Prostate gland (tissue), 2 donors: ENCODE data around the gene IL17A.

ENCODE experiments used
- POLR2A ChIP-seq: fragments of 450-650 bp; IDR thresholded peaks from one replicate; pipeline ENCODE4 v1.6.1; 2016; ENCODE audit warnings: antibody characterized with exemption, mild to moderate bottlenecking
- TF ChIP-seq, protein P1 (sequence below), 4 experiments: fragments of 200-600 bp in 2 of 4; fragments of 450-650 bp in 2 of 4; sonication (generic) in 2 of 4; IDR thresholded peaks; 1 replicate in 3 of 4; 2 replicates in 1 of 4; pipeline ENCODE4 v1.5.1; 2016 to 2019; ENCODE audit warnings: antibody characterized with exemption in 4 of 4, mild to moderate bottlenecking in 2 of 4, moderate library complexity in 2 of 4

DNA sequence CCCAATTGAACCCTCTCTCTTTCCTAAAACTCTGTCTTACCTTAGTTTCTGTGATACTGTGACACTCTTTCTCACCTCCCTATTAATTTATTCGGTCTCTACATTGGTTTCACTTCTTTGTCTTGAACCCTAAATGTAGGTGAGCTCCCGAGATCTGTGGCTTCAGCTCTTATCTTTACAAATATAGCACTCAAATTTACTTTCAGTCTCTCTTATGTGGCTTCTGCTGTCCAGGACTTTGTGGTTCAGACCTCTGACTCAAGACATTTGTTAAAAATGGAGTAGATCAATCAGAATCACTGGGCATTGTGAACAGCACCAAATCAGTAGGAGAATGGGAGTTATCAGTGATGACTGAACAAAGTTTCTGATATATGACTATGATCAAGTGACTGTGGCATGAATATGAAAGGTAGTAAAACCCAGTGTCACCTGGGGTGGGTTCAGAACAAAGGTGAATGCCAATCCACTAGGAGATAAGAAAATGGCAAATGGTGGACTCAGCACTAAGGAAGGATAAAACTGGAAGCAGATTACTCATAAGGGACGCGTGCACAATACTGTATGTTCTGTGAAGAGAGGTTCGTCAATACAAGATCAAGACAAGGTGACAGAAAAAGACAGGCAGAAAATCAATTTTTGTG is 30.9 kb downstream of the IL17A start:
- TF ChIP-seq, protein P1, sequence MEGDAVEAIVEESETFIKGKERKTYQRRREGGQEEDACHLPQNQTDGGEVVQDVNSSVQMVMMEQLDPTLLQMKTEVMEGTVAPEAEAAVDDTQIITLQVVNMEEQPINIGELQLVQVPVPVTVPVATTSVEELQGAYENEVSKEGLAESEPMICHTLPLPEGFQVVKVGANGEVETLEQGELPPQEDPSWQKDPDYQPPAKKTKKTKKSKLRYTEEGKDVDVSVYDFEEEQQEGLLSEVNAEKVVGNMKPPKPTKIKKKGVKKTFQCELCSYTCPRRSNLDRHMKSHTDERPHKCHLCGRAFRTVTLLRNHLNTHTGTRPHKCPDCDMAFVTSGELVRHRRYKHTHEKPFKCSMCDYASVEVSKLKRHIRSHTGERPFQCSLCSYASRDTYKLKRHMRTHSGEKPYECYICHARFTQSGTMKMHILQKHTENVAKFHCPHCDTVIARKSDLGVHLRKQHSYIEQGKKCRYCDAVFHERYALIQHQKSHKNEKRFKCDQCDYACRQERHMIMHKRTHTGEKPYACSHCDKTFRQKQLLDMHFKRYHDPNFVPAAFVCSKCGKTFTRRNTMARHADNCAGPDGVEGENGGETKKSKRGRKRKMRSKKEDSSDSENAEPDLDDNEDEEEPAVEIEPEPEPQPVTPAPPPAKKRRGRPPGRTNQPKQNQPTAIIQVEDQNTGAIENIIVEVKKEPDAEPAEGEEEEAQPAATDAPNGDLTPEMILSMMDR (IDR thresholded peaks at IDR 0.05), result no peak
- TF ChIP-seq POLR2A, result no peak
